Measurements from ENCODE around the gene SNHG17. TPM values are rescaled to one million over a fixed set of nuclear protein-coding genes. Genes with fewer than 3 reads are reported as not detected.
"Not testable (repeated sequence)": the region's sequence is repeated elsewhere in the genome, so short reads cannot be mapped to it uniquely, and the experiment has no call there.

The SNHG17 gene
- total RNA-seq, 4 donors from 2014 or later = 16.4 to 60.9 (median 34.3) TPM

GRCh38 chr20:38418509-38419204 is 16.5 kb downstream of the SNHG17 start:
- H3K4me1 ChIP-seq = no peaks in the 10 kb centered on the region
- H3K36me3 ChIP-seq = peaks cover 0 to 94% (median 0%) of the 10 kb centered on the region in 3 donors
- no peak for TF ChIP-seq CTCF (IDR thresholded peaks at IDR 0.05)
- no peak for TF ChIP-seq EP300 (IDR thresholded peaks at IDR 0.05)
- TF ChIP-seq POLR2A (IDR thresholded peaks at IDR 0.05) = no peak
- WGBS, 2 donors = 39 to 60% methylated on average over 4 of the region's 4 CpGs
- DNase-seq (ENCODE audit: low spot score in 2 of 2) = peak in 1 of 2 donors; percentile 23
- H3K27ac ChIP-seq = no peak overlapping the region
- H3K27me3 ChIP-seq = no peaks in the 10 kb centered on the region
- H3K9me3 ChIP-seq = no peaks in the 10 kb centered on the region
- H3K4me3 ChIP-seq = no peak overlapping the region

- Histone ChIP-seq H3K27me3 (no peaks in the 10 kb centered on the region), H3K4me3 (no peak overlapping the region), H3K4me1 (no peaks in the 10 kb centered on the region), H3K27ac (no peak overlapping the region), H3K9me3 (no peaks in the 10 kb centered on the region), H3K36me3 (peaks cover 0 to 83% (median 0%) of the 10 kb centered on the region in 3 donors)
- 89 to 90% methylated on average over 14 of the region's 14 CpGs for WGBS, 2 donors
- no peak for DNase-seq (ENCODE audit: low spot score in 2 of 2)
- TF ChIP-seq CTCF (IDR thresholded peaks at IDR 0.05) (no peak), EP300 (IDR thresholded peaks at IDR 0.05) (no peak), POLR2A (IDR thresholded peaks at IDR 0.05) (no peak)
Observed at GRCh38 chr20:38414769-38415450, 20.2 kb downstream of the SNHG17 start.

- TF ChIP-seq POLR2A (IDR thresholded peaks at IDR 0.05) (no peak), CTCF (IDR thresholded peaks at IDR 0.05) (no peak), EP300 (IDR thresholded peaks at IDR 0.05) (no peak)
- DNase-seq (ENCODE audit: low spot score in 2 of 2) = no peak
- 67 to 68% methylated on average over 9 of the region's 9 CpGs for WGBS, 2 donors
- H3K4me1 ChIP-seq = no peaks in the 10 kb centered on the region
- H3K27me3 ChIP-seq = no peaks in the 10 kb centered on the region
- H3K4me3 ChIP-seq = no peak overlapping the region
- H3K36me3 ChIP-seq = peaks cover 0 to 64% (median 0%) of the 10 kb centered on the region in 3 donors
- no peaks in the 10 kb centered on the region for H3K9me3 ChIP-seq
- H3K27ac ChIP-seq = no peak overlapping the region
Observed at GRCh38 chr20:38412877-38413577, 22.1 kb downstream of the SNHG17 start.

GRCh38 chr20:38407822-38408221 is 27.3 kb downstream of the SNHG17 start:
- H3K4me1 ChIP-seq; H3K4me3 ChIP-seq; H3K27ac ChIP-seq; DNase-seq (ENCODE audit: low spot score in 2 of 2); H3K27me3 ChIP-seq; H3K9me3 ChIP-seq: not testable (repeated sequence)
- peaks cover 0 to 28% (median 0%) of the 10 kb centered on the region in 3 donors for H3K36me3 ChIP-seq
- WGBS, 2 donors = 76 to 77% methylated on average over 9 of the region's 9 CpGs

GRCh38 chr20:38407321-38407720 is 27.8 kb downstream of the SNHG17 start:
- 96 to 98% methylated on average over 13 to 25 of the region's 29 CpGs for WGBS, 2 donors
- no peak for DNase-seq (ENCODE audit: low spot score in 2 of 2)

GRCh38 chr20:38406476-38406875 is 28.7 kb downstream of the SNHG17 start:
- no peak overlapping the region for H3K4me3 ChIP-seq
- H3K9me3 ChIP-seq = no peaks in the 10 kb centered on the region
- H3K36me3 ChIP-seq = peaks cover 0 to 18% (median 0%) of the 10 kb centered on the region in 3 donors
- TF ChIP-seq POLR2A (IDR thresholded peaks at IDR 0.05) (no peak), CTCF (IDR thresholded peaks at IDR 0.05) (no peak), EP300 (IDR thresholded peaks at IDR 0.05) (no peak)
- H3K27ac ChIP-seq = no peak overlapping the region
- no peaks in the 10 kb centered on the region for H3K27me3 ChIP-seq
- no peak for DNase-seq (ENCODE audit: low spot score in 2 of 2)
- 86 to 91% methylated on average over 5 of the region's 5 CpGs for WGBS, 2 donors
- H3K4me1 ChIP-seq = no peaks in the 10 kb centered on the region

More at GRCh38 chr20:38407321-38407720, 27.8 kb downstream of the SNHG17 start:
- H3K4me1 ChIP-seq = no peaks in the 10 kb centered on the region
- H3K36me3 ChIP-seq = peaks cover 0 to 23% (median 0%) of the 10 kb centered on the region in 3 donors
- no peak overlapping the region for H3K27ac ChIP-seq
- no peaks in the 10 kb centered on the region for H3K9me3 ChIP-seq
- H3K4me3 ChIP-seq = no peak overlapping the region
- TF ChIP-seq EP300 (IDR thresholded peaks at IDR 0.05) (no peak), POLR2A (IDR thresholded peaks at IDR 0.05) (no peak)
- no peaks in the 10 kb centered on the region for H3K27me3 ChIP-seq
